ENCODE measurements around the gene OBP2B.
"Not testable (repeated sequence)": the region's sequence is repeated elsewhere in the genome, so short reads cannot be mapped to it uniquely, and the experiment has no call there.

DNA sequence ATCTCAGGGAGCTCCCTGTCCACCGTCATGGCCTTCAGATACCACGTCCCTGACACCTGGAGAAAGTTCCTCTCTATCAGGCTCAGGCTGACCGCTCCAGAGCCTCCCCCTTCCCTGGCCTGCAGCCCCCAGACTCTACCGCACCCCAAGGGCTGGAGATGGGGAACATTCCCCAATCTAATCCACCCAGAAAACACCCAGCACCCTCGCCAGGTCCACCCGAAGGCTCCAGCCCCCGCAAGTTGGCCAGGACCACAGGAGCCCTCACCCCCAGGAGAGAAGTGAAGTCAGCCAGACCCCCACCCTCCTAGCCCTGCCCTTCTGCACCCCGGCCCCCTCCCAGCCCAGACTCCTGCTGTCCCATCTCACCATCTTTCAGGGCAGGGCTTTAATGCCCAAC, 18.9 kb upstream of the OBP2B start:
- TF ChIP-seq, protein P1, sequence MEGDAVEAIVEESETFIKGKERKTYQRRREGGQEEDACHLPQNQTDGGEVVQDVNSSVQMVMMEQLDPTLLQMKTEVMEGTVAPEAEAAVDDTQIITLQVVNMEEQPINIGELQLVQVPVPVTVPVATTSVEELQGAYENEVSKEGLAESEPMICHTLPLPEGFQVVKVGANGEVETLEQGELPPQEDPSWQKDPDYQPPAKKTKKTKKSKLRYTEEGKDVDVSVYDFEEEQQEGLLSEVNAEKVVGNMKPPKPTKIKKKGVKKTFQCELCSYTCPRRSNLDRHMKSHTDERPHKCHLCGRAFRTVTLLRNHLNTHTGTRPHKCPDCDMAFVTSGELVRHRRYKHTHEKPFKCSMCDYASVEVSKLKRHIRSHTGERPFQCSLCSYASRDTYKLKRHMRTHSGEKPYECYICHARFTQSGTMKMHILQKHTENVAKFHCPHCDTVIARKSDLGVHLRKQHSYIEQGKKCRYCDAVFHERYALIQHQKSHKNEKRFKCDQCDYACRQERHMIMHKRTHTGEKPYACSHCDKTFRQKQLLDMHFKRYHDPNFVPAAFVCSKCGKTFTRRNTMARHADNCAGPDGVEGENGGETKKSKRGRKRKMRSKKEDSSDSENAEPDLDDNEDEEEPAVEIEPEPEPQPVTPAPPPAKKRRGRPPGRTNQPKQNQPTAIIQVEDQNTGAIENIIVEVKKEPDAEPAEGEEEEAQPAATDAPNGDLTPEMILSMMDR (IDR thresholded peaks at IDR 0.05), result not testable (repeated sequence)
- not testable (repeated sequence) for TF ChIP-seq POLR2A, POLR2AphosphoS5, EP300 (IDR thresholded peaks at IDR 0.05)

Data from suprapubic skin (tissue), 4 donors.